OCI-M1 (cell line): Measurements from ENCODE around the gene C1orf216.
"Not testable (repeated sequence)": the region's sequence is repeated elsewhere in the genome, so short reads cannot be mapped to it uniquely, and the experiment has no call there.

Experiments used
- DNase-seq: peaks from one replicate; lab custom pipeline; 2025; lab: John Stamatoyannopoulos, UW

Gene C1orf216, protein sequence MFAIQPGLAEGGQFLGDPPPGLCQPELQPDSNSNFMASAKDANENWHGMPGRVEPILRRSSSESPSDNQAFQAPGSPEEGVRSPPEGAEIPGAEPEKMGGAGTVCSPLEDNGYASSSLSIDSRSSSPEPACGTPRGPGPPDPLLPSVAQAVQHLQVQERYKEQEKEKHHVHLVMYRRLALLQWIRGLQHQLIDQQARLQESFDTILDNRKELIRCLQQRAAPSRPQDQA

GRCh38 chr1:35718492-35719336 is at the start of gene C1orf216:
TSS of gene C1orf216 (minus strand) at chr1:35718884. CDS start at chr1:35716321, 2,563 bp downstream.
- DNase-seq = peak; percentile 85

GRCh38 chr1:35764283-35764682 is 45.6 kb upstream of the C1orf216 start:
- no peak for DNase-seq

DNA sequence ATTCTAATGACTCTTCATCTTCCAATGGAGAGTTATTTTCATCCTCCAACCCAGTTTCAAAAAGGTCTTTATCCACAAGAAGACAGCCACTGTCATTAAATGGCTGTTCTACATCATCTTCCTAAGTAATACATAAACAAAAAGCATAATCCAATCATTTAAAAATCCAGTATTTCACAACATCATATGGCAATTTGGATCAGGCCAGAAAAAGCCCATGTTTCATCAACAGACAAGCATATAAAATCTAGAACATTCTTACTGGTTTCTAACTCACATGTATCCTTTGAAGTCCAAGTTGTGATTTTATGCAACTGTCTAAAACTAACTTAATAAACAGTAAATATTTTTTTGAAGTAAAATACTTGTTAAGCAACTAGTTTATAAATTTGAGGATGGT is 44.5 kb upstream of the C1orf216 start:
- no peak for DNase-seq

DNA sequence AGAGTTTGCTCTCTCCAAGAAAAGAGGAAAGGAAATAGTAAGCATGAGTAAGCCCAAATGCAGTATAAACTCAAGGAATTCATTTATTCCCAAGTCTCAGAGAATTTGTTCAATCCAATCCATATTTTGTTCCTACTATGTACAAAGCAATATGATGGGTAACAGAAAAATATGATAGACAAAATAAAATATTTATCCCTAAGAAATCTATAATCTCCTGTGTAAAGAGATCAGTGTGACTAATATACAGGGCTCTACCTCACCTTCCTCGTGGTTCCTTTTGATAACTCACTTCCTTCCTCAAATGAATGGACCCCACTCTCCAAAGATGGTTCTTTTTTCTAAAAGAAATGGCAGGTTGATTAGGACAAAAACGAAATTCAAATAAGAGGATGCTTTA is 43.5 kb upstream of the C1orf216 start:
- DNase-seq = peak; percentile 14

- DNase-seq = no peak
These were observed 37.4 kb upstream of the C1orf216 start for GRCh38 chr1:35756064-35756463.

DNA sequence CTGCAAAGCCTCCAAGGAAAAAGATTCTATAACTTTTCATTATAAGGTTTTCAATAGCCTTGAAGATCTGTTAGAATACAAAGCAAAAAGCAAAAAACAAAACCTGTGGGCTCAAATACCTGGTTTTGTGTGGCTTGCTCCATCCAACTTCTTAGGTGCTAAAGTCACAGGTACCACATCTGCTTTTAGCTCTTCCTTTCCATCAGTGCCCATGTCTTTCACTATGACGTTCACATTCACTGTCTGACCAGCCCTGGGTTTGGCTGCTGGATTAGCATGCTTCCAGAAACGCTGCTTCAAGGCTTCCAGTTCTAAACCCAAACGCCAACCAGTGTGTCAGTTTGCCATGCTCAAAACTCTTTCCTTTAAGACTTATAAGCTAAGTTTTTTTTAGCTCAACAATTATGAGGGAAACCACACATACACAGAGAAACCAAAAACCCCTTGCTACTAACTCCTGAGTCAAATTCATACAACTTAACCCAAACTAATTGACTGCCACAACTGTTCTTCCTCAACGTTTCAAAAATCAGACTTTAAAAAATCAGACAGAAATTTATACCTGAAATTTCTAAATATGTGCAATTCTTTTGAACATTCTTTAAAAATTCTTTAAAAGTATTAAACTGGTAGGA is 35.1 kb upstream of the C1orf216 start:
- DNase-seq = no peak

DNA sequence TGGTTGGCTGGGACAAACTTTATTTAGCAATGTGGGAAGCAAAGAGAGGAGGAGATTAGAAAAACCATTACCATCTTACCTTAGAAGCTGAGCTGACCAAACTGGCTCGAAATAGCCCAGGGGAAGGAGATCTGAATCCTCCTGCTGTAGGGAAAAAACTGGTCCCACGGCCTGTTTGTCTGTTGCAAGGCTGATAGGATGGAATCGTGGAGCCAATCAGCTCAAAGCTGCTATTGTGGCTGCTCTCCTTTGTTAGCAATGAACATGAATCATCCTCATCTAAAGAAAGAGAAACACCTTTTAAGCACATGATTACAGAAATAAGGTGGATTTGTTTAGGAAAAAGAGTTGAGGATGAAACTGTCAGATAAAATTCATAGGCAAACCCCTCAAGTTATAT is 29.6 kb upstream of the C1orf216 start:
- DNase-seq = no peak

DNA sequence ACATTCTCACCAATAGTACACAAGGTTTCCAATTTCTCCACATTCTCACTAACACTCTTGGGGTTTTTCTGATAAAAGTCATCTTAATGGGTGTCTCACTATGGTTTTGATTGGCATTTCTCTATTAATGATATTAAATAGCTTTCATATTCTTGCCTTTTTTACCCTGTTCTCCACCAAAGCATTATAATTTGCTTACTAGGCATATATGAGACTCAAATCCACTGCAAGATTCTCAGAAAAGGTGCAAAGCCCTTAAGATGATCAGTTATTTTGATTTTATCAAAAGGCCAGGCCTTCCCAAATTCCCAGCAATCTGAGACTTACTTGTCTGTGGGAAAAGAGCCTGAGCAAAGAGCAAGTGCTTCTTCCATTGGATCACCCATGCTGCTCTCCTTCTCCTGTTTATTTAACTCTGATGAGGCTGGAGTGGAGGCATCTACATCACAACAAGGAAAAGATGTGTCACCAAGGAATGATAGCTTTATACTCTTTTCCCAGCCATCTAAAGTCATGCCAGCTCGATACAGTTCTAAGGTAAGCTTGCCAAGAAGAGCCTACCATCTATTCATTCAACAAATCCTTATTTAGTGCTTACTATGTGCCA is 26.5 kb upstream of the C1orf216 start:
- no peak for DNase-seq

- DNase-seq = no peak
These were observed 18.4 kb upstream of the C1orf216 start for GRCh38 chr1:35737120-35737519.

GRCh38 chr1:35727434-35728040 is 8.9 kb upstream of the C1orf216 start:
- DNase-seq = no peak

GRCh38 chr1:35726450-35727433 is 8.1 kb upstream of the C1orf216 start:
- peak; percentile 58 for DNase-seq

- DNase-seq = no peak
These were observed 6.9 kb upstream of the C1orf216 start for GRCh38 chr1:35725596-35725995.

GRCh38 chr1:35717911-35718476 is 690 bp downstream of the C1orf216 start:
- DNase-seq = peak; percentile 82

DNA sequence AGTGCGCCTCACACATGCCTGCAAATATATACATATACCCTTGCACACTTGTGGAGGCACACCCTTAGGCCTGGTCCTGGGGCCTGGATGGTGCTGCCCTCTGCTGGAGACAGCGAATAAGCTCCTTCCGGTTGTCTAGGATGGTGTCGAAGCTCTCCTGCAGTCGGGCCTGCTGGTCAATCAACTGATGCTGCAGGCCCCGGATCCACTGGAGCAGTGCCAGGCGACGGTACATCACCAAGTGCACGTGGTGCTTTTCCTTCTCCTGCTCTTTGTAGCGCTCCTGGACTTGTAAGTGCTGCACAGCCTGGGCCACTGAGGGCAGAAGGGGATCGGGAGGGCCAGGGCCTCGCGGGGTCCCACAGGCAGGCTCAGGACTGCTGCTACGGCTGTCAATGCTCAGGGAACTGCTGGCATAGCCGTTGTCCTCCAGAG is 3.1 kb downstream of the C1orf216 start:
- DNase-seq = peak; percentile 90

GRCh38 chr1:35714921-35715567 is 3.6 kb downstream of the C1orf216 start:
- DNase-seq = no peak

DNA sequence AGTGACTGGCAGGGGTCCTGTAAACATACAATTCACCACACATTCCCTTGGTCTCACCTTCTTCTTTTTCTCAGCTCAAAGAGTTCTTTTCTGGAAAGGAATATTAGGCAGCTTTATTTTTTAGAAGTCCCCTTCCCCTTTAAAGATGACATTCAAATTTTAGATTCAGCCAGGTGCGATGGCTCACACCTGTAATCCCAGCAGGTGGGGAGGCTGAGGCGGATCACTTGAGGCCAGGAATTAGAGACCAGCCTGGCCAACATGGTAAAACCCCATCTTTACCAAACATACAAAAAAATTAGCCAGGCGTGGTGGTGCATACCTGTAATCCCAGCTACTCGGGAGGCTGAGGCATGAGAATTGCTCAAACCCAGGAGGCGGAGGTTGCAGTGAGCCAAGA is 7.6 kb downstream of the C1orf216 start:
- DNase-seq = not testable (repeated sequence)

DNA sequence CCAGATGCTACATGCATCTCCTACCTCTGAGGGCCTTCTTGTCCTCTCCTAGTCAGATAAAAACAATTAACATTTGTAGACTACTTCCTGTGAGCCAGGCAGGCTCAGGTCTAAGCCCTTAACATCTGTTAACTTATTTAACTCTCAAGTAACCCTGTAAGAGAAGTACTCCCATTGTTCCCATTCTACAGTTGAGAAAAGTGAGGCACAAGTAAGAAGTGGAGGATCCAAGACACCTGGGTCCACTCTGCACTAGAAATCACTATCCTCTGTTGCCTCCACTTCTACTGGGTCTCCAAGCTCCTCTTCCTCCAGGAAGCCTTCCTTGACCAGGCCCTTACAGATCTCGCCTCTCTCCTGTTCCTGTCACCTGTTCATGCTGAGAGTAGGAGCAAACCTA is 9.7 kb downstream of the C1orf216 start:
- DNase-seq = no peak

- DNase-seq = no peak
These were observed 10.2 kb downstream of the C1orf216 start for GRCh38 chr1:35708441-35708921.

- peak; percentile 21 for DNase-seq
These were observed 10.9 kb downstream of the C1orf216 start for GRCh38 chr1:35707601-35708440.
